NCI-H128 (cell line): Measurements from ENCODE around the gene ZNF83.

Experiments used
- DNase-seq: peaks from one replicate; lab custom pipeline; 2025; ENCODE audit not compliant: unreplicated experiment; lab: John Stamatoyannopoulos, UW

ZNF83 gene

GRCh38 chr19:52570000-52570861, 67.9 kb downstream of the ZNF83 start, which contains the start of gene ZNF701:
Gene ZNF701 (plus strand): TSS chr19:52570287. CDS start chr19:52574148, 3,861 bp downstream.
- peak; percentile 81 for DNase-seq

- peak; percentile 71 for DNase-seq
Observed at GRCh38 chr19:52569638-52569999, 68.5 kb downstream of the ZNF83 start.

- DNase-seq, result no peak
Observed at GRCh38 chr19:52567921-52568320, 70.2 kb downstream of the ZNF83 start.

GRCh38 chr19:52566588-52566987, 71.6 kb downstream of the ZNF83 start:
- no peak for DNase-seq

- DNase-seq, result no peak
Observed at GRCh38 chr19:52566121-52566520, 72.0 kb downstream of the ZNF83 start.
